ENCODE measurements around the gene GET4.

The GET4 gene

DNA sequence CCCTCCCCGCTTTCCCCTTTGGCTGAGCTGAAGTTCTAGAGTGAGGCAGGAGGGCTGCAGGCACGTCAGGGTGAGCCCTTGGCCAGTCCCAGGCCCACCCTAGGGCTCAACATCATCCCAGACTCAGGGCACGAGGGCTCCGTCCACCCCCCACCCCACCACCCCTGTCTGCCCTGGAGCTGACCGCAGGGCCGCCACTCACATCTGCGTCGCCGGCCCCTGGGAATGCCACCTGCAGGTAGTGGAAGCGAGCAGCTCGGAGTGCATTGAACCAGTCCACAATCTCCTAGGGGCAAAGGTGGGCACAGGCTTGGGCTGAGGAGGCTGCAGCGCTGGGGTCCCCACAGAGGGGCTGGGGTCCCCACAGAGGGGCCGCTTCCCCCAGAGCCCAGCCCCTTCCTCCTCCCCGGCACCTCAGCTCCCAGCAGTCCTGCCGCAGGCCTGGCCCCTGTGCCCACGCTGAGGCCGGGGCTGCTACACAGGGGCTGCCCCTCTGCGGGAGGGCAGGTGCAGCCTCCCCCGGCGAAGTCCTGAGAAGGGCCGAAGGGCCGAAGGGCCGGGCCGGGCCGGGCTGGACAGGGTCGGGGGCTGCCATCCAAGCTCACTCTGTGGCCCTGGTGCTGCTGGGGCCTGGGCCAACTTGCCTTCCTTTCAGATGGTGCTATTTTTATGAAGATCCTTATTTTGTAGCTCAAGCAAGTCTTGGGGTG, 24.1 kb downstream of the GET4 start:
- DNase-seq (ENCODE audit: low read depth, low spot score), result no peak

DNA sequence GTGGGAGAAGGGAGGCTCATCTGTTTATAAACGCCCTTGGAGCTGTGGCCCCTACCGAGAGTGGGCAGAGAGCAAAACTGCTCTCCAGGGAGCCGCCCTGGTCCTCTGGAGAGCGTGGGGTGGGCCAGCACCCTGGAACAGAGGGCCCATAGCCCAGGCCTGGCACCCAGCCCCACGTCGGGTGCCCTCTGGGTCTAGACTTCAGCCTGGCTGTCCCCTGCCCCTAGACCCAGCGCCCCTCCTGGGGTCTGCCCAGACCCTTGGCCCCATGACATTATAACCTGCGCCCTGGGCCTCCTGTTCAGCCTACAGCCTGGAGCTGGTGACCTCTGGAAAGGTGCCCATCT, 24.7 kb downstream of the GET4 start:
- no peak for DNase-seq (ENCODE audit: low read depth, low spot score)

DNA sequence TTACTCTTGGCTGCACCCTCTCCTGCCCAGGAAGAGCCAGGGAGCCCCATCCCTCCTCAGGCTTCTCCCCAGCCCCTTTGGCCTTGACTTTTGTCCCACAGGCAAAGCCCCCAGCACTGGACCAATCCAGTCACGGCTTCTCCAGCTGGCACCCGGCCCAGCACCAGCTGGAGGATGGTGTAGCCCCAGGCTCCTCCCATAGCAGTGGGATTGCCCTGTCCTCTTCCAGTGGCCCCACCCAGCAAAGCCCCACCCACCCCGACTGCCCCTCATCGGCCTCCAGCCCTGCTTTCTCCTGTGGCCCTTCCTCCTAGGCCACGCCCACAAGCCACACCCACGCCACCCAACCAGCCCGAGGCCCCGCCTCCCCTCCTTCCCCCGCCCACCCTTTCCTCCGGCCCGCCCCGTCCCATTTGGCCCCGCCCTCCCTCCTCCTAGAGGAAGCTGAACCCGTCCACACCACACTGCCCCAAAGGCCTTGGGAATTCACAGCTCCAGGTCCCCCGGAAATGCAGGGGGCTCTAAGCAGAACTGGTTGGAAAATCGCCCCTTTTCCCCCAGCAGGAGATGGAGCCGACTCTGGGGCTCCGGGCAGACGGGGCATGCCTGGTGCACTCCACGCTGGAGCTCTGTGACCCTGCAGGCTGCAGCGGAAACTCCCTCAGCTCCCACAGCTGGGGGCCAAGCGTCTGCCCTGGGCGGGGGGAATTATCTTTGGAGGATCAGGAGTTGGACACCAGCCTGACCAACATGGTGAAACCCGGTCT, 25.2 kb downstream of the GET4 start:
- peak; percentile 68 for DNase-seq (ENCODE audit: low read depth, low spot score)

DNA sequence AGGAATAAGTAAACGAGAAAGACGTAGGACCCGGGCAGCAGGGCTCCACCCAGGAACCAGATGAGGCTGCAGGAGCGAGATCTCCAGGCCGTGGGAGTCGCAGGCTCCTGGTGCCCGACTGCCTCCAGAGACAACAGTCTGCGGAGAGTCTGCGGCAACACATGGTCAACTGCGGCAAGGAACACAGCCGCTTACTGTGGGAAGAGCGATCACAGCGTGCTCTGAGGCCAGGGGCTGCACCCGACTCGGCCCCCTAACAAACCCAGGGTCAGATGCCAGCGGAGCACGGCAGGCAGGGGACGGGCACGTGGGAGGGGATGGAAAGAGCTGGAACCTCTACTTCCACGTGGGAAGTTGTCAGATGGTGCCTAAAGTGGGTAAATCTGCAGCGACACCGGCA, 26.6 kb downstream of the GET4 start:
- DNase-seq (ENCODE audit: low read depth, low spot score), result no peak

DNA sequence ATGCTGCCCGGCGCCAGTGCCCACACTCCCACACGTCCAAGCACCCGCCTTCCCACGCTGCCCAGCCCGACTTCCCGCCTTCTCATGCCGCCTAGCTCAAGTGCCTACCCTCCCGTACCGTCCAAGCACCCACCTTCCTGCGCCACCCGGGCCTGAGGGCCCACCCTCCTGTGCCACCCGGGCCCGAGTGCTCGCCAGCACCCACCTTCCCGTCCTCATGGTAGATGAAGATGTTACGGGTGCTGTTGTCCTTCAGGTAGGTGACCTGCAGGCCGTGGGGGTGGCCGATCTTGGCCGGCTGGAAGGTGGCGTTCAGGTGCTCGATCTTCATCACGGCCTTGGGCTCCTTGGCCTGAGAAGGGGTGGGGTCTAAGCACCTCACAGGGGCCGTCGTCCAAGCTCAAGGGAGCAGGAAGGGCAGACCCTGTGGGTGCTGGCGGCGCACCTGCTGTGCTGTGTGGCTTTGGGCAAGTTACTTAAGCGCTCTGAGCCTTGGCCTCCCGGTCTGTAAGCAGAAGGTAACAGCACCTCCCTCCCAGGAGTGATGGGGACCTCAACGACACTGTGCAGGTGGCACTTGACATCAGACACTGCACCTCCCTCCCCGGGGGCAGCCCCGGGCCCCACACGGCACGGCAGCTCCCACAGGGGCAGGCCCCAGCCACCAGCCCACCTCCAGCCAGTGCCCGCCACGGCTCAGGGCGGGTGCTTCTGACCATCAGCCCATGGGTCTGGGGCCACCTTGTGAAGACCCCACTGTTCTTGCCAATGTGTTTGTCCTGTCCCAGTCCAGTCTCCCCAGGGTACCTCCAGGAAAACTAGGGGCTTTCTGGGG, 27.8 kb downstream of the GET4 start:
- DNase-seq (ENCODE audit: low read depth, low spot score), result no peak

DNA sequence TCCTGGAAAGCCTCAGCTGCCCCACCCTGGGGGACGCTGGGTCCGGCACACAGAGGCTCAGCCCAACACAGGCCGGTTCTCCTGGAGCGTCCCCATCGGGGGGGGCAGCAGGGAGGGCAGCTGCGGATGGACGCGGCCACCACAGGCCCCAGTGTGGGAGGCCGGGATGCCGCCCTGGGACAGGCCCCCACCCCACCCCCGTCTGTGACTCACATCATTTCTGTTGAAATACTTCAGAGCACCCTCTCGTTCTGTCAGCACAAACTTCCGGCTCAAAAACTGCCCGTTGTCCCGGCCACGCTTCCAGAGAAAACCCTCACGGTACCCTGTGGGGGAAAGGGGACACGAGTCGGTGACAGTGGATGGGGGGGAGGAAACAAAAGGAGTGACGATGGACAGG, 28.5 kb downstream of the GET4 start:
- peak; percentile 42 for DNase-seq (ENCODE audit: low read depth, low spot score)

DNA sequence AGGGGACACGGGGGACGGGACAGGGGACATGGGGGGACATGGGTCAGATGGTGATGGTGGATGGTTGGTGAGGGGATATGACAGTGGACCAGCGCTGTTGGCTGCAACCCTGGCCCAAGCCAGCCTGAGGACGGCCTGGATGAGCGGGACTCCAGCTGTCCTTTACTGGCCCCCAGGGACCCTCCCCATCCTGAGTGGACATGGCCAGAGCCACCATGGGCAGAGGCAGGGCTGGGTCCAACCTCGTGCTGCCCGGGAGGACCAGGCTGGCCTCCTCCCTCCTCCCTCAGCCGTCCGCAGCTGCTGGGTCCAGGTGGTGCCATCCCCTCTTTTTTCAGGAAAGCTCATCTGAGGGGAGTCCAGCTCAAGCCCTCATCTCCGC, 30.4 kb downstream of the GET4 start:
- no peak for DNase-seq (ENCODE audit: low read depth, low spot score)

DNA sequence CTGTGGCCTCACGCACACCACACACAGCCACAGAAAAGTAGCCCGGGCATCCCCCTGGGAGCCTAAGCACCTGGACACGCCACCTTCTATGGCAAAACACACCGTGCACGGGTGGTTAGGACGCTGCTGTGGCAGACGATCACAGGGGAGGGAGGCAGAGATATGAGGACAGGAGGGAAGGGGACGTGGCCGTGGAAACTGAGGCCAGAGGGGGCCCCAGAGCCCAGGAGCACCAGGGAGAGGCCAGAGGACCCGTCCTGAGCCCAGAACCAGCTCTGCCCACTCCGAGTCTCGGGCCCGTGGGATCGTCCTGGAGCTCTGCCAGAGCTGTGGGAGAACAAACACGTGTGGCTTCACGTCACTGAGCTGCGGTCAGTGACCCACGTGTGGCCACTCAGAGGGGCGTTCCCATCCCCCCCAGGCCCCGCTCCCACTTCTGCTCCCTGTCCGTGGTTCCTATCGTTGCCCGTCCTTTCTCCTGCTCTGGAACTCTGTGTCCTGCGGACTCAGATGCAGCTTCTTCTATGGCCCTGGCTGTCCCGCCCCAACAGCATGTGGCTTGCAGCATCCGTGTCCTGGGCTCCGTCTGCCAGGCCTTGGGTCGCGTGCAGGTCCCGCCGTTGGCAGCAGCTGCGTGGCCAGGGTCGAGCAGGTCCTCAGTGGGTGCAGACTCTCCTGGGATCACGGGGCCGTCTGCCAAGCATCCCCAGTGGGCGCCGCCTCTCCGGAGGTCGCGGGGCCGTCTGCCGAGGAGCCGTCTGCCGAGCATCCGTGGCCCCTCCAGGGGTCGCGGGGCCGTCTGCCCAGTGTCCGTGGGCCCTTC, 31.0 kb downstream of the GET4 start:
- no peak for DNase-seq (ENCODE audit: low read depth, low spot score)

DNA sequence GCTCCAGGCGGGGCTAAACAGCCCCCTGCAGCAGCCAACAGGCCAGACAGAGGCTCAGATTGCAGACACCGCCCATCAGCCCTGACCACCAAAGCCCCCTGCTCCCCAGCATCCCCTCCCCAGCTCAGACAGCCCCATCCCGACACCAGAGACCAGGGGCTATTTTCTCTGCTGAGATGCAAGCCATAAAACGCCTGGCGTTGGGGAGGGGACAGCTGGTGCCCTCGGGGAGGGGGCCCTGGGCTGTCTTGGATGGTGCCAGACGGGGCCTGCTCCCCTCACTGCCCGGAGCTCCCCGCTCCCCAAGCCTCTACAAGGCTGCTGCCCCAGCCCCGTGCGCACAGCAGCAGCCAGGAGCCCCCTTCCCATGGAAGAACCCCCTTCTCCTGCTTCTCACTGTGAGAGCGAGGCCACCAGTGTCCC, 31.8 kb downstream of the GET4 start:
- DNase-seq (ENCODE audit: low read depth, low spot score), result no peak

DNA sequence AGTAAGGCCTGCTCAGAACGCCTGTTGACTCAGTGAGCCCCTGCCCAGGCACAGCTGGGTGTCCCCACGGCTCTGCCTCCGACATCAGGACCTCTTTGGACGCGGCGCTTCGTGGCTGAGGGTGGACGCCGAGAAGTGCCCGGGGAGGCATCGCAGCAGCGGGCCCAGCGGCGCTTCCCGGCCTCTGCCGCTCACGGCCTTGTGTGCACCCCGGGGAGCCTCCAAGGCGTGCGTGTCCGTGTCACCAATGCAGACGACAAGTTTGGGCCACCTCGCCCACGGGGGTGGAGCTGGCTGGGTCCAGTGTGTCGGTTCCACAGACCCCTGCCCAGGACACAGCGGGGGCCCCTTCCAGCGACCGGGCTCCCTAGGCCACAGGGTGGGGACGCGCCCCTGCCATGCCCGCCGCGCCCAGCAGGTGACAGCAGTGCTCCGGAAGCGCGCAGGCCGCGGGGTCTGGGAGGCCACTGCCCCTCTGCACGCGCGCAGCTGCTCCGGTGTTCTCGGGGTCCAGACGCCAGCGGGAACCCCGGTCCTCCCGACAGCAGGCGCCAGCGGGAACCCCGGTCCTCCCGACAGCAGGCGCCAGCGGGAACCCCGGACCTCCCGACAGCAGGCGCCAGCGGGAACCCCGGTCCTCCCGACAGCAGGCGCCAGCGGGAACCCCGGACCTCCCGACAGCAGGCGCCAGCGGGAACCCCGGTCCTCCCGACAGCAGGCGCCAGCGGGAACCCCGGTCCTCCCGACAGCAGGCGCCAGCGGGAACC, 32.4 kb downstream of the GET4 start:
- peak; percentile 84 for DNase-seq (ENCODE audit: low read depth, low spot score)

DNA sequence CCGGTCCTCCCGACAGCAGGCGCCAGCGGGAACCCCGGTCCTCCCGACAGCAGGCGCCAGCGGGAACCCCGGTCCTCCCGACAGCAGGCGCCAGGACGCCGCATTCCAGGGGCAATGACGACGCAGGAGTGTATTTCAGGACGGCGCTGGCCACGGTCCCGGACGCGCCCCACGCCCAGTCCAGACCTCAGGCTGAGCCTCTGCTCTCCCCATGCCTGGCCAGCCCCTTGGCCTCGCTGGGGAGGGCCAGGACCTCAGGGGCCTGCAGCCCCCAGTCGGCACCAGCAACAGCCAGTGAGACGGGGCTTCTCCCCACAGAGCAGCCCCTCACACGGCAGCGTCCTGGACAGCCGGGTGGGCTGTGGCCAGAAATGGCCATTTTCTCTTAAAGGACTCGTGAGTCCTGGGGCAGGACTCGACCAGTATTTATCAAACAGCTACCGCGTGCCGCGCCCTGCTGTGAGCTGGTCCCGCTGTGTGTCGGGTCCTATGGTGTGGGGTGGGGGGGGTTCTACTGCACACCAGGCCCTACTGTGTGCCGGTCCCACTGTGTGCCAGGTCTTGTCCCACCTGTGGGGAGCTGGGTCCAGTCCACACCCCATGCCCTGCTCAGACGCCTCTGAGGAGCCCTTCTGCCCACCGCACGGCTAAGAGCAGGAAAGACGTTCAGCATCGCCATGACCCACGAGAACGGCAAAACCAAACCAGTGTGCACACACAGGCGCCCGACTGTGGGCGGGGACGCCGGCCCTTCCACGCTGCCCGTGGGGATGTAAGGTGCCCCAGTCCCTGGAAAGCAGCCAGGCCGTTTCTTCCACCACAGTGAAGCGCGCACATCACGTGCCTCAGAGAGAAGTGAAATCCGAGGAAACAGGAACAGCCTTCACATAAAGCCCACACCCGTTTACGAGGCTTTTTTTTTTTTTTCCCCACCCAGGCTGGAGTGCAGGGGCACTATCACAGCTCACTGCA, 33.3 kb downstream of the GET4 start:
- DNase-seq (ENCODE audit: low read depth, low spot score), result peak; percentile 85

DNA sequence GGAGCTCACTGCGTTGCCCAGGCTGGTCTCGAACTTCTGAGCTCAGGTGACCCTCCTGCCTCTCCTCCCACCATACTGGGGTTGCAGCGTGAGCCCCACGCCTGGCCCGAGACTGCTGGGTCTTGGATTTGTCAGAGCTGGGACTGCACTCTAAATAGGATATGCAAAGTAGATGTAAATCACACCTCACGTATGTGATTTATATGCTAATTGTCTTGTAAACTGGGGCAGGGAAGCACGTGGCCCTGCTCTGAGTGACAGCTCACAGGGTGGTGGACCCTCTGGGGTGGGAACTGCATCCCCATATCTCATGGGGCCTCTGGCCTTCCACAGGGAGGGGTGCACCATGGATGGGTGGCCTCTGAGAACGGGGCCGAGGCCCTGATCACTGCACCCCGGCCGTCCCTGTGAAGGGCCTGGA, 34.1 kb downstream of the GET4 start:
- no peak for DNase-seq (ENCODE audit: low read depth, low spot score)

DNA sequence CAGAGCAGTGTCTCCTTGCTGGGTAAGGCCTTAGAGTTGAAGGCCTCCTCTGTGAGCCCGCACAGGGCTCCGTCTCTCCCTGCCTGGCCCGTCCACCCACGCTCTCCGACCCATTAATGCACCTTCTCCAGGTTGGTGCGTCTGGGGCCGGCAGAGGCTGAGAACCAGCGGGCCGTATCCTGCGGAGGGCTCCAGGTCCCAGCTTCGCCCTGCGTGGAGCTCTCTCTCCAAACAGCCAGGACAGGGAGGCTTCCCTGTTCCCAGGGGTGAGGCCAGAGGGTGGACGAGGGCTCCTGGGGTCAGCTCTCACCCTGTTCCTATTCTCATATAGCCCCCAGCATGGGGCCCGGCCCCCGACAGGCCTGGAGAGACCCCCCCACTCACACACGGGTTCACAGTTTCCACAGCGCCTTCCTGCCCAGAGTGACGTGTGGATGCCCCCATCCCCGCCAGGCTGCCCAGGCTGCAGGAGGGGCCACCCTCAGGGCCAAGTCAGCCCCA, 34.6 kb downstream of the GET4 start:
- DNase-seq (ENCODE audit: low read depth, low spot score), result no peak

DNA sequence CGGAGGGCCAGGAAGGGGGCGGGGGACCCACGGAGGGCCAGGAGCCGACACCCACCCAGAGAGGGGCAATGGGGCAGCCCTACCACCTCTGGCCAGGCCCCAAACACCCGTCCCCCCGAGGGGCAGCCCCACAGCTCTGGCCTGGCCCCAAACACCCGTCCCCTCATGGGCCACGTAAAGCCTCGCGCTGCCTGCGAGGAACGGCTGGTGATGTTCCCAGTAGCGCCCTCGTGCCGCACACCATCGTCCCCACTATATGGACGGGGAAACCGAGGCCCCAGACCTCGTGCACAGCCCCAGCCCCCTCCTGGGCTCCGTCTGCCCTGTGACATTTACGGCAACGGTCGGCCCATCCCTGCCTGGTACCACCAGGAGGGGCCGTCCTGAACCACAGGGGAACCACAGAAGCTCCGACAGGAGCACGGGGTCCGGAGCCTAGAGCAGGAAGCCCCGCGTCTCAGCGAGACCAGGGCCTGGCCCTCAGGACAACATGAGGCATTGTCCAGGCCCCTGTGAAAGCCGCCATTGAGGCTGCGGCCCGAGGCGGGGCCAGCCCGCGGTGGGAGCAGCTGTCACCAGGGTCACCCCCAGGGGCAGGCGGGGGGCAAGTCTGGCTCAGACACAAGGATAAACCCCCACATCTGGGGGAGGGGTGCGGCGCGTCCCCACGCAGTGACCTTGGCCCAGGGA, 35.6 kb downstream of the GET4 start:
- no peak for DNase-seq (ENCODE audit: low read depth, low spot score)

DNA sequence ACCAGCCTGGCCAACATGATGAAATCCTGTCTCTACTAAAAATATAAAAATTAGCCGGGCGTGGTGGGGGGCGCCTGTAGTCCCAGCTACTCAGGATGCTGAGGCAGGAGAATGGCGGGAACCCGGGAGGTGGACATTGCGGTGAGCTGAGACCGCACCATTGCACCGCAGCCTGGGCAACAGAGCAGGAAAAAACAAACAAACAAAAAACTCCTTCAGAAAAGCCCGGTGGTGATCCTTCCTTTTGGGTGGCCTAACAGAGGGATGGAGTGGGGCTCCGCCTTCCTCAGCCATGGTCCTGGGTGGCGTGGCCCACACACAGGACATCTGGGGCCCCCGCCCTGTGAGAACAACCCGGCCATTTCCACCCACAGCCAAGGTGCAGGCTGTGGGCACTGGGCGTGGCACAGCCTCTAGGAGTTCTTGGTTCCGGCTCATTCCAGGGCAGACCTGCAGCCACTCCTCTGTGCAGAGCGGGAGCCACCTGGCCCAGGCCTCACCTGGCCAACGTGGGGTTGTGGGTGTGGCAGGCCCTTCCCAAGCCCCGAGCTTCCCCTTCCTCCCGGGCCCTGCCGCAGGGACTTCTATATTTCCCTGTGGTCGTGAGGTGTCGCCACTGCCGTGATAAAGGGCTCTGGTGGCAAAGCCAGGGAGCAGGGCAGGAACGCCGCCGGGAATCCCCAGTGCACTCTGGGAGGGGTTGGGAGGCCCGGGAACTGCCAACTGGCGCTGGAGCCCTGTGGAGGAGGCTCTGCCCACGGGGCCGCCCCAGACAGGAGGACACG, 37.6 kb downstream of the GET4 start:
- no peak for DNase-seq (ENCODE audit: low read depth, low spot score)

DNA sequence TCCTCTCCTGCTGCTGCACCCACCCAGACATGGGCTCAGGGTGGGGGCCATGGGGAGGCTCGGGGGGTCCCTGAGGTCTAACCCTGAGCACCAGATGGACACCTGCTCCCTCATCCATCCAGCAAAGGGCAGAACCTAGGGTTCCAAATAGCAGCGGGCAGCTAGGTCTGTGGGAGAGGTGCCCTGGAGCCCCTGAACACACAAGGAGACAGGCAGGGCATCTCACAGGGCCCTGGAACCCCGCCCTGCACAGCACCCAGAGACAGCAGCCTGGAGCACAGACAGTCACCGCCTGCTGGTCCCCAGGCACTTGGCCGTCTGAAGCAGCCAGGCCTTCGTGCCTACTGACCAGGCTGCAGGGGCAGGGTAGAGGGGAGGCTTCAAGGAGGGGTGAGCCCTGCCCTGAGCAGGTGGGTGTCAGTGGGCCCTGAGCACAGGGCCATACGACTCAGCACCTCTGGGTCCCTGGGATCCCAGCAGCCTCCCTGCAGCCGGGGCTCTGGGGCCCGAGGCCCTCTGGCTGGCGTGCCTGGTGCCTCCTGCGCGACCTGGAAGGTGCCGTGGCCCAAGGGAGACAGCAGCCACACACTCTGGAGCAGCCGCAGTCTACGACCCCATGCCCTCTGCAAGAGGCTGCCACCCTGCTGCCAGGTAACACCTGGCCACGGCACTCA, 38.3 kb downstream of the GET4 start:
- no peak for DNase-seq (ENCODE audit: low read depth, low spot score)

Measured in astrocyte of the hippocampus (primary cell).